Measurements from ENCODE around the gene GYG2.

GRCh38 chrX:2897311-2897689 lies 68.6 kb downstream of the GYG2 start:
- TF ChIP-seq CTCF (IDR thresholded peaks at IDR 0.05): no peak
- TF ChIP-seq EZH2 (IDR thresholded peaks at IDR 0.05): no peak
- no peak for TF ChIP-seq EZH2phosphoT487 (IDR thresholded peaks at IDR 0.05)

All from neural progenitor cell (in vitro differentiated cells).